GM21360 (cell line): Measurements from ENCODE around the gene MEIOSIN.

Source experiments
- ATAC-seq: cut with Tn5 transposase; IDR thresholded peaks from one replicate; pipeline ENCODE4 v1.9.1; 2021; ENCODE audit warnings: mild to moderate bottlenecking, moderate library complexity; ENCODE audit not compliant: unreplicated experiment

MEIOSIN gene

GRCh38 chr19:45764475-45764874, 31.2 kb downstream of the MEIOSIN start:
- ATAC-seq: no peak

DNA sequence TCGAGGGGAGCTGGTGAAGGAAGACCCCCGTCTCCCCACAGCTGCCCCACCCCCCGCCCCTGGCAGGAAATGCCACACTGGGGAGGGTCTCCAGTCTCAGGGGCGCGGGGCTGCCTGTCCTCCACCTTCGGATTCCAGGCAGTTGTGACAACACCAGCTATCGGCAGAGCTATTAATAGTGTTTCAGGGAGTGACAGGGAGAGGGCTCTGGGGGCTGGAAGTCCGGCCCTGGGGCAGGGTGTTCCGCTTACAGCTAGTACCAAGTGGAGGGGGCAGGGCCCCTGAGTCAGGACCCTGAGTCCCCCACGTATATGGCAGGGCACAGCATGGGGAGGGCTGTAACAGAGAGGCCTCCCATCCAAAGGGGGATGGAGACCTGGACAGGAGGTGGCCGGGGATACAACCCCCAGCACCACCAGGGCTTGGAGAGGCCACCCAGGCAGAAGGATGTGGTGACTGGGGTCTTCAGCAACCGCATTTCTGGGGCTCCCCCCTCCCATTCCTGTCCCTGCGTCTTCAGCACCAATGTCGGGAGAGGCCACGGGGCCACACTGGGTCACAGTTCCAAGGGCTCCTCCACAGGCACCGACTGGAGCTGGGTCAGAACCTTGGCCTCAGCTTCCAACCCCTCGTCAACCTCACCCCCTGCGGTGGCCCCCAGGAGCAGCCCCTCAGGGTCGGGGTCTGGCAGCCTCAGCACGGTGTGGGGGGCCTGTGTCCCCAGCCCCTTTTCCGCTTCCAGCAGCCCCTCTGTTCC, 31.9 kb downstream of the MEIOSIN start:
- ATAC-seq: no peak

- no peak for ATAC-seq
These were observed 32.6 kb downstream of the MEIOSIN start for GRCh38 chr19:45765702-45766295.

- ATAC-seq: no peak
These were observed 33.1 kb downstream of the MEIOSIN start for GRCh38 chr19:45766296-45766868.

DNA sequence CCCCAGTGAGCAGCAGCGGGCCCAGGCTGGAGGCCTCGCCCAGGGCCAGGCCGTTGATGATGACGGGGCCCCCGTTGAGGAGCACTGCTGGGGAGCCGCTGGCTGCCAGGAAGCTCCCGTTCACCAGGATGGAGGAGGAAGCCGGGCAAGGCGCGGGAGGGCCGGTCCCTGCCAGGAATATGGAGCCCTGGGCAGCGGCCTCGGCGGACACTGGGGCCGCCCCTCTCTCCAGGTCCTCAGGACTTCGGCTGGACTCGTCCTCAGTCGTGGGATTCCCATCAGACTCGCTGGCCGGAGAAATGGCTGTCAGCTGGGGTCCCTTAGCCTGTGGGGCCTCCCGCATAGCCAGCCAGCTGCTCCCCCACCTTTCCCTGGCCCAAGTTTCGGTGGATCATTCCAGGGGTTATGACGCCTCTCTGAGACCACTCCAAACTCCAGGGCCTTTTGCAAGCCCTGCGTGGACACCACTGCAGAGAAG, 33.7 kb downstream of the MEIOSIN start:
- ATAC-seq: no peak

GRCh38 chr19:45767410-45767880, 34.2 kb downstream of the MEIOSIN start:
- no peak for ATAC-seq

DNA sequence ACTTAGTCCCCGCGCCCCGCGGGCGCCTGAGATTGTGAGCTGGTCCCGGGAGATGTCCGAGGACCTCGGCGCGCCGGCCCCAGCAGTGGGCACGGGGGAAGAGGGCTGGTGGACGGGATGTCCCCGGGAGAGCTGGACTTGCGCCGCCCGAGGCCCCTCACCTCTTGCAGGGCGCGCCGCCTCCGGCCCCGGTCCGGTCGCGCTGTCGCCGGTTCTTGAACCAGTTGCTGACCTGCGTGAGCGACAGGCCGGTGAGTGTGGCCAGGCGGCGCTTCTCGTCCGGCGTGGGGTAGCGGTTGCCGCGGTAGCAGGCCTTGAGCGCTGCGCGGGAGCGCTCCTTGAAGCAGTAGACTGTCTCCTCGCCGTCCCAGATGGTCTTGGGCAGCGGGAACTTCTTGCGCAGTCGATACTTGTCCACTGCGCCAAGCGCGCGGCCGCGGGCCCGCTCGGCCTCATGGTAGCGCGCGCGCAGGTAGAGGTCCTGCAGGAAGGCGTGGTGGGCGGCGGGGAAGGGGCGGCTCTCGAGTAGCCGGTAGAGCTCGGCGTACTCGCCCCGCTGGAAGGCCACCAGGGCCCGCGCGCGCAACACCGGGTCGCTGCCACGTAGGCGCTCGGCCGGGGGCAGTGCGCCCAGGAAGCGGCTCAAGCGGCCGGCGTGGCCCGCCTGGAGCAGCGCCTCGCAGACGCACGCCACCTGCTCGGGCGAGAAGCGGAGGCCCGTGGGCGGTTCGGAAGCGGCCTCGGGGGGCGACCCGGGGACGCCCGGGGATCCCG, 34.8 kb downstream of the MEIOSIN start:
- ATAC-seq: no peak

DNA sequence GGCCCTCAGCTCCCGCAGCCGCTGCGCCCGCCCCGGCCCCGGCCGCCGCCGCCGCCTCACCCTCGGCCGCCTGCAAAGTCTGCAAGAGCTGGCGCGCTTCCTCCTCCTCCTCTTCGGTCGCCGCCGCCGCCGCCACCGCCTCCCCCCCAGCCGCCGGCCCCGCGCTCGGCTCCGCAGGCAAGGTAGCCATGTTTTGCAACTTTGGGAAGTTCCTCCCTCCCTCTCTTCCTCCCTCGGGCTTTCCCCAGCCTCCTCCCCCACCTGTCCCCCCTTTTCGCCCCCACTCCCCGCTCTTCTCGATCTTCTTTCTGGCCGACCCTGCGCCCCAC, 35.4 kb downstream of the MEIOSIN start:
- no peak for ATAC-seq

- ATAC-seq: peak; percentile 60
These were observed 35.9 kb downstream of the MEIOSIN start, which contains the start of gene SIX5 for GRCh38 chr19:45768984-45769782. SIX5 (minus strand) TSS chr19:45769252; CDS start chr19:45768844, 408 bp downstream.

DNA sequence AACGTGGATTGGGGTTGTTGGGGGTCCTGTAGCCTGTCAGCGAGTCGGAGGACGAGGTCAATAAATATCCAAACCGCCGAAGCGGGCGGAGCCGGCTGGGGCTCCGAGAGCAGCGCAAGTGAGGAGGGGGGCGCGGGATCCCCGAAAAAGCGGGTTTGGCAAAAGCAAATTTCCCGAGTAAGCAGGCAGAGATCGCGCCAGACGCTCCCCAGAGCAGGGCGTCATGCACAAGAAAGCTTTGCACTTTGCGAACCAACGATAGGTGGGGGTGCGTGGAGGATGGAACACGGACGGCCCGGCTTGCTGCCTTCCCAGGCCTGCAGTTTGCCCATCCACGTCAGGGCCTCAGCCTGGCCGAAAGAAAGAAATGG, 36.6 kb downstream of the MEIOSIN start:
- ATAC-seq: no peak

DNA sequence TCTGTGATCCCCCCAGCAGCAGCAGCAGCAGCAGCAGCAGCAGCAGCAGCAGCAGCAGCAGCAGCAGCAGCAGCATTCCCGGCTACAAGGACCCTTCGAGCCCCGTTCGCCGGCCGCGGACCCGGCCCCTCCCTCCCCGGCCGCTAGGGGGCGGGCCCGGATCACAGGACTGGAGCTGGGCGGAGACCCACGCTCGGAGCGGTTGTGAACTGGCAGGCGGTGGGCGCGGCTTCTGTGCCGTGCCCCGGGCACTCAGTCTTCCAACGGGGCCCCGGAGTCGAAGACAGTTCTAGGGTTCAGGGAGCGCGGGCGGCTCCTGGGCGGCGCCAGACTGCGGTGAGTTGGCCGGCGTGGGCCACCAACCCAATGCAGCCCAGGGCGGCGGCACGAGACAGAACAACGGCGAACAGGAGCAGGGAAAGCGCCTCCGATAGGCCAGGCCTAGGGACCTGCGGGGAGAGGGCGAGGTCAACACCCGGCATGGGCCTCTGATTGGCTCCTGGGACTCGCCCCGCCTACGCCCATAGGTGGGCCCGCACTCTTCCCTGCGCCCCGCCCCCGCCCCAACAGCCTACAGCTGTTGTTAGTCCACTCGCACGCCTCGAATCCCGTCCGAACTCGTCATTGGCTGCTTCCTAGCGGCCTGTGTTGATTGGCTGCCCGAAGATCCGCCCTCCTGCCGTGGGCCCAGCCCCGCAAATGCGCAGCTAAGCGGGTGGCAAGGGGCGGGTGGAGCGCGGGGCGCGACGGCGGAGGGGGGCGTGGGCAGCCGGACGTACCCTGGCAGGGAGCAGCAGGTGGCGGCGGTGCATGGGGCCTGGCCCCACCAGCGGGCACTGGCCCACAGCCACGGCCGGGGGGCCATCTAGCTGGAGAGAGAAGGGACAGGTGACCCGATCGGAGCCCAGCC, 37.2 kb downstream of the MEIOSIN start:
- peak; percentile 50 for ATAC-seq

- ATAC-seq: no peak
These were observed 38.2 kb downstream of the MEIOSIN start for GRCh38 chr19:45771311-45771933.

DNA sequence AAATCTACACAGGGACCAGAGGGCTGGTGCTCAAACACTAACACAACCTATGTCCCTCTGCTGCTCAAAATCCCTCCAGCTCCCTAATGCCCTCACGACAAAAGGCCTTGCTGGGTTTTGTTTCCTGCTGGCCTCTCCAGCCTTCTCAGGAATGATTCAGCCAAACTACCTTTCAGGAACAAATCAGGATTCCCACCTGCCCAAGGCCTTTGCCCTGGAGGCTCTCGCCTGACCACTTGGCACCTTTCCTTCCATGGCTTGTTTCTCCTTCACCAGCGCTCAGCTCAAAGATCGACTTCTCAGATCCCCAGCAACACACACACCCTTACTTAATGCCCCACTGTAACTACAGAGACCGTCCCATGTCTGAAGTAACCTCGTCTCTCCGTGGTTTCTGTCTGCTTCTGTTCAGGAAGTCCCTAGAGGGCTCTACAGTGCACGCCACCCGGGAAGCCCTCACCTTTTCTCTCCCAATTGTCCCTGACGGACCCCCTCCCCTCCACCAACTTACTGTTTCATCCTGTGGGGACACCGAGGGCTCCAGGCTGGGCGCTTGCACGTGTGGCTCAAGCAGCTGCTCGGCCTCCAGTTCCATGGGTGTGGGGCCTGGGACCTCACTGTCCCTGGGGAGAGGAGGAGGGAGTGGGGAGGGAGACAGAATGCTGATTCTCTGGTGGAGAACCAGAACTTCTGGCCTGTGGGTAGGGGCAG, 39.0 kb downstream of the MEIOSIN start:
- no peak for ATAC-seq

- no peak for ATAC-seq
These were observed 39.7 kb downstream of the MEIOSIN start for GRCh38 chr19:45772912-45773311.

DNA sequence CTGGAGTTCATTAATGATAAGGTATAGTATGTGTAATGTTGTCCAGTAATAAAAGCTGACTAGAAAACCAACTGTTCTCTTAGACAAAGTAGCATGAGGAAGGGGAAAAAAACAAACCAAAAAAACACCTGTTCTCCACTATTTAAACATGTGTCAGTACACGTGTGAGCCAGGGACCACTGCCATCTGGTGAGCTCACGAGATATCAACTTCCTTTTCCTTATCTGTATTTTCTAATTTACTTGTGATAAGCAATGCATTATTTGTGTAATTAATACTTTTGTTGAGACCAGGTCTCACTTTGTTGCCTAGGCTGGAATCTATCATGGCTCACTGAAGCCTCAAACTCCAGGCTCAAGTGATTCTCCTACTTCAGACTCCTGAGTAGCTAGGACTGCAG, 40.1 kb downstream of the MEIOSIN start:
- no peak for ATAC-seq

DNA sequence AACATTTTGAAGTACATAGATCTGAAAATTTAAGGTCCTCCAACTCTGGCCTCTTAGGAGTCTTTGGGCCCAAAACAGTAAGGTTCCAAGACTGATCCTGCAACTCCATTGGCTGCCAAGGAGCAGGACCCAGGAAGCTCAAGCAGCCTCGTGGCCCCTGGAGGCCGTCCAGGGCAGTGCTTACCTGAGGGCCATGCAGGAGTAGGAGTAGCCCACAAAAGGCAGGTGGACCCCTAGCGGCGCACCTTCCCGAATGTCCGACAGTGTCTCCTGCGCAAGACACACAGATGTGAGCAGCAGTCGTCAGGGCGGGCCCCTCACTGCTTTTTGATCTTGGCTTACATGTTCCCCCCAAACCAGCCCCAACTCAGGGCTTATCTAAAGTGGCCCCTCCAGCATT, 41.5 kb downstream of the MEIOSIN start:
- ATAC-seq: no peak

DNA sequence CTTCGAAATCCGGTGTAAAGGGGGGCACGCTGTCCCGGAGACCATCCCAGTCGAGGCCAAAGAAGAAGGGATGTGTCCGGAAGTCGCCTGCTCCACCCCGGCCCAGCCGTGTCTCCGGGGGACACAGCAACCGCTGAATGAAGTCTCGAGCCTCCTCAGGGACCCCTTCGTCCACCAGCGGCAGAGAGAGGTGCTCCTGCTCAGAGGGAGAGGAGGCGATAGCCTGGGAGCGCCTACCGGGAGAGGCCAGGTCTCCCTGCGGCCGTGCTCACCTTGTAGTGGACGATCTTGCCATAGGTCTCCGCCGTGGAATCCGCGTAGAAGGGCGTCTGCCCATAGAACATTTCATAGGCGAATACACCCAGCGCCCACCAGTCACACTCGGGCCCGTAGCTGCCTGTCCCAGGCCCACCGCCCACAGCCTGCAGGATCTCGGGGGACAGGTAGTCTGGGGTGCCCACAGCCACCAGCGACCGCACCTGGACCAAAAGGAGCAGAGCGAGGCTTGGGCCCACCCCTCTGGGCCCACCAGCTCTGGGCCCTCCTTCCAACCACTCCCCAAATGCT, 44.2 kb downstream of the MEIOSIN start:
- ATAC-seq: no peak

- ATAC-seq: no peak
These were observed 44.9 kb downstream of the MEIOSIN start for GRCh38 chr19:45778010-45778661.
